ENCODE data around the gene FASTKD3. TPM values are rescaled to one million over a fixed set of nuclear protein-coding genes. Genes with fewer than 3 reads are reported as not detected.

FASTKD3 gene
- total RNA-seq, 1 donor from 2014 or later, result 16.0 TPM

- CTCF ChIA-PET, result interaction anchor here (1.0 kb wide), 1 partner anchor 10 kb away, joined by 3 read pairs; no protein-coding TSS in a partner anchor
- H3K36me3 Mint-ChIP-seq (ENCODE audit: low read depth), result peaks cover 88% of the 10 kb centered on the region
- no peak overlapping the region for H3K4me3 Mint-ChIP-seq
- H3K27me3 Mint-ChIP-seq, result no peaks in the 10 kb centered on the region
- no peak overlapping the region for H3K27ac Mint-ChIP-seq
- H3K9me3 Mint-ChIP-seq, result no peaks in the 10 kb centered on the region
- POLR2A ChIA-PET, result no interaction called here
- ATAC-seq (ENCODE audit: low read depth) (no peak), DNase-seq (no peak)
- intact Hi-C loops (cut with micrococcal nuclease), result no loop called here
- H3K4me1 Mint-ChIP-seq, result peaks cover 7% of the 10 kb centered on the region
- TF ChIP-seq CTCF (IDR thresholded peaks at IDR 0.05), result no peak
Observed at GRCh38 chr5:7897014-7897600, 28.3 kb upstream of the FASTKD3 start.

GRCh38 chr5:7894860-7895259 is 26.0 kb upstream of the FASTKD3 start:
- H3K4me1 Mint-ChIP-seq, result peaks cover 7% of the 10 kb centered on the region
- H3K27ac Mint-ChIP-seq, result no peak overlapping the region
- H3K27me3 Mint-ChIP-seq, result no peaks in the 10 kb centered on the region
- no peak for ATAC-seq (ENCODE audit: low read depth)
- DNase-seq, result no peak
- ChIA-PET POLR2A (no interaction called here), CTCF (no interaction called here)
- no peak overlapping the region for H3K4me3 Mint-ChIP-seq
- no peaks in the 10 kb centered on the region for H3K9me3 Mint-ChIP-seq
- no peak for TF ChIP-seq CTCF (IDR thresholded peaks at IDR 0.05)
- H3K36me3 Mint-ChIP-seq (ENCODE audit: low read depth), result peaks cover 89% of the 10 kb centered on the region
- intact Hi-C loops (cut with micrococcal nuclease), result no loop called here

- no peak for DNase-seq
- POLR2A ChIA-PET, result no interaction called here
- no peak for ATAC-seq (ENCODE audit: low read depth)
- TF ChIP-seq CTCF (IDR thresholded peaks at IDR 0.05), result no peak
- no peaks in the 10 kb centered on the region for H3K9me3 Mint-ChIP-seq
- CTCF ChIA-PET, result no interaction called here
- peaks cover 89% of the 10 kb centered on the region for H3K36me3 Mint-ChIP-seq (ENCODE audit: low read depth)
- no peak overlapping the region for H3K27ac Mint-ChIP-seq
- intact Hi-C loops (cut with micrococcal nuclease), result no loop called here
- H3K27me3 Mint-ChIP-seq, result no peaks in the 10 kb centered on the region
- peaks cover 7% of the 10 kb centered on the region for H3K4me1 Mint-ChIP-seq
- no peak overlapping the region for H3K4me3 Mint-ChIP-seq
Observed at GRCh38 chr5:7894439-7894838, 25.6 kb upstream of the FASTKD3 start.

- ChIA-PET CTCF (no interaction called here), POLR2A (no interaction called here)
- no peak for DNase-seq
- H3K4me1 Mint-ChIP-seq, result peaks cover 3% of the 10 kb centered on the region
- H3K36me3 Mint-ChIP-seq (ENCODE audit: low read depth), result peaks cover 78% of the 10 kb centered on the region
- H3K9me3 Mint-ChIP-seq, result no peaks in the 10 kb centered on the region
- no peak for TF ChIP-seq CTCF (IDR thresholded peaks at IDR 0.05)
- no peak overlapping the region for H3K4me3 Mint-ChIP-seq
- no peaks in the 10 kb centered on the region for H3K27me3 Mint-ChIP-seq
- H3K27ac Mint-ChIP-seq, result no peak overlapping the region
- intact Hi-C loops (cut with micrococcal nuclease), result no loop called here
- no peak for ATAC-seq (ENCODE audit: low read depth)
Observed at GRCh38 chr5:7888901-7889300, 20.1 kb upstream of the FASTKD3 start.

- peaks cover 76% of the 10 kb centered on the region for H3K36me3 Mint-ChIP-seq (ENCODE audit: low read depth)
- H3K27ac Mint-ChIP-seq, result no peak overlapping the region
- DNase-seq (no peak), ATAC-seq (ENCODE audit: low read depth) (no peak)
- no peak overlapping the region for H3K4me3 Mint-ChIP-seq
- intact Hi-C loops (cut with micrococcal nuclease), result loop anchor here (1.0 to 2.0 kb wide), 2 partner anchors 40 to 1320 kb away; no protein-coding TSS in a partner anchor
- H3K9me3 Mint-ChIP-seq, result no peaks in the 10 kb centered on the region
- no peak for TF ChIP-seq CTCF (IDR thresholded peaks at IDR 0.05)
- H3K27me3 Mint-ChIP-seq, result no peaks in the 10 kb centered on the region
- ChIA-PET POLR2A (interaction anchor here (0.5 kb wide), 1 partner anchor 8 kb away, joined by 3 read pairs; no protein-coding TSS in a partner anchor), CTCF (interaction anchor here (0.6 to 2.0 kb wide), 10 partner anchors 9 to 1321 kb away, joined by 3 to 10 read pairs (median 4); partner anchors contain the start of genes FASTKD3 and MTRR)
- H3K4me1 Mint-ChIP-seq, result peaks cover 3% of the 10 kb centered on the region
Observed at GRCh38 chr5:7886849-7887475, 18.1 kb upstream of the FASTKD3 start.
